ENCODE results near the gene PORCN.

DNA sequence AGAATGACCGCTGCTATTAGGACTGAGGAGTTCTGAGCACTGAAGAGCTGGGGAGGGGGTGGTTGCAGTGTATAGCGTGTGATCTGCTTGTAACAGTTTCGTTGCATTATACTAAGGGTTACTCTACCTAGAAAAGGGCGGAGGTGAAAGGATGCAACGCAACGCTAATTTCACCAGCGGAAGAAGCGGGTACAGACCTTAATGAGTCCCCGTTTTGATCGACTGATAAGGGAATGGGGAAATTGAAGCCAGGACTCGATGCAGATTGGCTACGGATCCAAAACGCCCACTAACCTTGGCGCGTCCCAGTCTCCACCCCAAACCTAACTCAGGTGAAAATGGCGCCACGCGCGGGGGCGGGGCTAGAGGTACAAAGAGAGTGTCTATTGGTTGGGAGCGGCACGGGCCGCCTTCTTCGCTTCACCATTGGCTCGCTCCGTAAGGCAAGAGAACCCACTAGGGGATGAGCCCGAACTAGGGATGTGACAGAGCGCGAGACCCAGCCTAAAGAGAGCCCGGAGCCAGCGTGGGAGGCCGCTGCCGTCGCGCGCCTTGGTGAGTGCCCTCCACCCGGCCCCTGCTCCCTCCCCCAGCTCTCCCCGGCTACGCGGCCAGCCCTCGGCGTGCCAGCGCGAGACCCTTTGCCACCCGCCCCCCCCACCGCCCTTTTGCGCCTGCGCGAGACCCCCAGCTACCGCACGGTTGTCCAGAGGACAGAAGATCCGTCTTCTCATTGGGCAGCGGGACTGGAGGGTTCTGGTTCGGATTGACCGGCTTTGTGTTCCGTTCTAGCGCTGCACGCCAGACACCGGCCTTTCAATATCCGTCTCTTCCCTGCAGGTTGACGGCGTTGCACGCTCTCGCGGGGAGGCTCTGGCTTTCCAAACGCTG, 12.8 kb downstream of the PORCN start, which contains the start of gene EBP:
- TF ChIP-seq, protein P1, sequence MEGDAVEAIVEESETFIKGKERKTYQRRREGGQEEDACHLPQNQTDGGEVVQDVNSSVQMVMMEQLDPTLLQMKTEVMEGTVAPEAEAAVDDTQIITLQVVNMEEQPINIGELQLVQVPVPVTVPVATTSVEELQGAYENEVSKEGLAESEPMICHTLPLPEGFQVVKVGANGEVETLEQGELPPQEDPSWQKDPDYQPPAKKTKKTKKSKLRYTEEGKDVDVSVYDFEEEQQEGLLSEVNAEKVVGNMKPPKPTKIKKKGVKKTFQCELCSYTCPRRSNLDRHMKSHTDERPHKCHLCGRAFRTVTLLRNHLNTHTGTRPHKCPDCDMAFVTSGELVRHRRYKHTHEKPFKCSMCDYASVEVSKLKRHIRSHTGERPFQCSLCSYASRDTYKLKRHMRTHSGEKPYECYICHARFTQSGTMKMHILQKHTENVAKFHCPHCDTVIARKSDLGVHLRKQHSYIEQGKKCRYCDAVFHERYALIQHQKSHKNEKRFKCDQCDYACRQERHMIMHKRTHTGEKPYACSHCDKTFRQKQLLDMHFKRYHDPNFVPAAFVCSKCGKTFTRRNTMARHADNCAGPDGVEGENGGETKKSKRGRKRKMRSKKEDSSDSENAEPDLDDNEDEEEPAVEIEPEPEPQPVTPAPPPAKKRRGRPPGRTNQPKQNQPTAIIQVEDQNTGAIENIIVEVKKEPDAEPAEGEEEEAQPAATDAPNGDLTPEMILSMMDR (IDR thresholded peaks at IDR 0.05): no peak
- TF ChIP-seq POLR2A (IDR thresholded peaks at IDR 0.05): peak; percentile 65 to 75
